Measurements from ENCODE around the gene SEZ6. TPM values are rescaled to one million over a fixed set of nuclear protein-coding genes. Genes with fewer than 3 reads are reported as not detected.

The SEZ6 gene
- total RNA-seq, 4 donors from 2014 or later = not detected

DNA sequence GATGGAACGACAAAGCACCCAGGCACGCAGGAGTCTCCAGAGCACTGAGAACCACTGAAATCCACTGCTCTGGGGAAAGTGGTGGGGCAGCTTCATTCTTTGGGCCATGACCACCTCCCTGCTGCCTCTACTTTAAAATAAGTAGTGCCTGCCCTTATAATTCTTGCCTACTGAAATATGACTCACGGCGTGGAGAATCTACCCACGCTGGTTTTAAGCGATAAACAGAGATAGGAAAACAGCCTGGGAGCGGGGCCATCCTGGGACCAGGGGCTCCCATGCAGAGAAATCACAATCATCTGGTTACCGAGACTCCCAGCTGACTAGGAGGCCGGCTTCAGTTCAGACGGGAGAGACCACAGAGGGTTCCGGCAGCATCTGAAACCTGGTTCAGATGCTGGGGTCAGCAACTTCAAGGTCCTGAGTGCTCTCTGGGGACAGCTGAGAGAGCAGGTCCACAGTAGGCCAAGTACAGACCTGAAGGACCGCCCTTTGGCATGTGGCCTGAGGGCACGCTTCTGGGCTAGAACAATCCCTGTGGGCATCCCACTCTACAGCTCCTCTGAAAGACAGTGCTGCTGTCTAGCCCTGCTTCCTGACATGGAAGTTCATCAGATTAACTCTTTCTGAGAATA, 94.3 kb downstream of the SEZ6 start:
- H3K36me3 ChIP-seq = peaks cover 91% of the 10 kb centered on the region
- H3K4me3 ChIP-seq = no peak overlapping the region
- TF ChIP-seq EP300 (IDR thresholded peaks at IDR 0.05) = no peak
- TF ChIP-seq POLR2A (IDR thresholded peaks at IDR 0.05) = no peak
- TF ChIP-seq, protein P1, sequence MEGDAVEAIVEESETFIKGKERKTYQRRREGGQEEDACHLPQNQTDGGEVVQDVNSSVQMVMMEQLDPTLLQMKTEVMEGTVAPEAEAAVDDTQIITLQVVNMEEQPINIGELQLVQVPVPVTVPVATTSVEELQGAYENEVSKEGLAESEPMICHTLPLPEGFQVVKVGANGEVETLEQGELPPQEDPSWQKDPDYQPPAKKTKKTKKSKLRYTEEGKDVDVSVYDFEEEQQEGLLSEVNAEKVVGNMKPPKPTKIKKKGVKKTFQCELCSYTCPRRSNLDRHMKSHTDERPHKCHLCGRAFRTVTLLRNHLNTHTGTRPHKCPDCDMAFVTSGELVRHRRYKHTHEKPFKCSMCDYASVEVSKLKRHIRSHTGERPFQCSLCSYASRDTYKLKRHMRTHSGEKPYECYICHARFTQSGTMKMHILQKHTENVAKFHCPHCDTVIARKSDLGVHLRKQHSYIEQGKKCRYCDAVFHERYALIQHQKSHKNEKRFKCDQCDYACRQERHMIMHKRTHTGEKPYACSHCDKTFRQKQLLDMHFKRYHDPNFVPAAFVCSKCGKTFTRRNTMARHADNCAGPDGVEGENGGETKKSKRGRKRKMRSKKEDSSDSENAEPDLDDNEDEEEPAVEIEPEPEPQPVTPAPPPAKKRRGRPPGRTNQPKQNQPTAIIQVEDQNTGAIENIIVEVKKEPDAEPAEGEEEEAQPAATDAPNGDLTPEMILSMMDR (IDR thresholded peaks at IDR 0.05) = no peak
- TF ChIP-seq POLR2AphosphoS5 (IDR thresholded peaks at IDR 0.05) = no peak

DNA sequence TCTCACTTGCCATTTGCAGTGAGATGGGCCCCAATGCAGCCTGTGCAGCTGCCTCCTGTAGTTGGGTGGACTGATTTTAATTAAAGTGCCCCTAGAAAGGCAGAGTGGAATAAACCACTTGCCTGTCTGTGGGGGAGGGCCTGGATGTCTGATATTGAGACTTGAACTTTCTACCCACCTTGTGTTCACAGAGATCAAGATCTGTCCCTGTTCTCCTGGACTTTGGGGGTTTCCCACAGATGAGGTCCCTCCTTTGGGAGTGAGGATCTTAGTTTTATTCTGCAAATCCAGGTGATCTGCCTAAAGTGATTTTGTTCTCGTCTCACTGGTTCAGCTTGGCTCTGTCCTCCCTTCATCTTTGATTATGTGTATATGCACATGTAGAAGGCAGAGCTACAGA, 95.3 kb downstream of the SEZ6 start:
- H3K27me3 ChIP-seq = no peaks in the 10 kb centered on the region
- no peak overlapping the region for H3K4me3 ChIP-seq
- DNase-seq (ENCODE audit: low spot score in 2 of 2) = no peak
- H3K36me3 ChIP-seq = peaks cover 93% of the 10 kb centered on the region
- no peaks in the 10 kb centered on the region for H3K9me3 ChIP-seq
- peaks cover 26% of the 10 kb centered on the region for H3K4me1 ChIP-seq
- H3K27ac ChIP-seq = no peak overlapping the region
- 81% methylated on average over 1 of the region's 1 CpG for WGBS
- TF ChIP-seq POLR2A (IDR thresholded peaks at IDR 0.05) (no peak), POLR2AphosphoS5 (IDR thresholded peaks at IDR 0.05) (no peak), EP300 (IDR thresholded peaks at IDR 0.05) (no peak)
- TF ChIP-seq, protein P1 (IDR thresholded peaks at IDR 0.05) = no peak

More for the DNA sequence above, 94.3 kb downstream of the SEZ6 start:
- no peaks in the 10 kb centered on the region for H3K9me3 ChIP-seq
- peaks cover 26% of the 10 kb centered on the region for H3K4me1 ChIP-seq
- H3K27ac ChIP-seq = no peak overlapping the region
- 94% methylated on average over 9 of the region's 13 CpGs for WGBS
- no peaks in the 10 kb centered on the region for H3K27me3 ChIP-seq
- DNase-seq (ENCODE audit: low spot score in 2 of 2) = no peak

DNA sequence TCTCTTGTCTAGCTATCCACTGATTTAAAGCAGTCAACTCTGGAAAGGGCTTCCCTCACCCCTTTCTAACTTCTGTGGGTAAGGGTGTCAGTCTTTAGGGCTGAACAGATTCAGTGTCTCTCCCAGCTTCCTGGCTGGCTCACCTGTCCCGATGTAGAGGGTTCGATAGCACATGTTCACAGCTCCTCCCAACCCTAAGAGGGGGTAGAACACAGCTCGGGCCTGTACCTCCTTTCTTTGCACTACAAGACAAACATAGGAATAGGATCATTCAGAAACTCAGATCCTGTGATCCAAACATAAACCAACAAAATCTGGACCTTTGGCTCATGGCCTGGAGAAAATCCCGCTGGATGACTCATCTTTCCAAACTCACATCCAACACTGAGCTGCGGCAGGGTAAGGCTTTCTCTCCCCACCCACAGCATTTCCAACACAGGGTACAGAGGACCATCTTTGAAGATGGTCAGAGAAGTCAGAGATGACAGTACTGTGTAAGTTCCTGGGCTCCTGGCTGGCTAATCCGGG, 97.1 kb downstream of the SEZ6 start:
- Histone ChIP-seq H3K27me3 (no peaks in the 10 kb centered on the region), H3K36me3 (peaks cover 76% of the 10 kb centered on the region), H3K27ac (peak overlapping the region; percentile 72), H3K4me3 (no peak overlapping the region), H3K4me1 (peaks cover 35% of the 10 kb centered on the region), H3K9me3 (no peaks in the 10 kb centered on the region)
- no peak for TF ChIP-seq POLR2A (IDR thresholded peaks at IDR 0.05)
- TF ChIP-seq POLR2AphosphoS5 (IDR thresholded peaks at IDR 0.05) = no peak
- TF ChIP-seq, protein P1 (IDR thresholded peaks at IDR 0.05) = no peak
- no peak for TF ChIP-seq EP300 (IDR thresholded peaks at IDR 0.05)
- no peak for DNase-seq (ENCODE audit: low spot score in 2 of 2)
- 21% methylated on average over 6 of the region's 6 CpGs for WGBS

DNA sequence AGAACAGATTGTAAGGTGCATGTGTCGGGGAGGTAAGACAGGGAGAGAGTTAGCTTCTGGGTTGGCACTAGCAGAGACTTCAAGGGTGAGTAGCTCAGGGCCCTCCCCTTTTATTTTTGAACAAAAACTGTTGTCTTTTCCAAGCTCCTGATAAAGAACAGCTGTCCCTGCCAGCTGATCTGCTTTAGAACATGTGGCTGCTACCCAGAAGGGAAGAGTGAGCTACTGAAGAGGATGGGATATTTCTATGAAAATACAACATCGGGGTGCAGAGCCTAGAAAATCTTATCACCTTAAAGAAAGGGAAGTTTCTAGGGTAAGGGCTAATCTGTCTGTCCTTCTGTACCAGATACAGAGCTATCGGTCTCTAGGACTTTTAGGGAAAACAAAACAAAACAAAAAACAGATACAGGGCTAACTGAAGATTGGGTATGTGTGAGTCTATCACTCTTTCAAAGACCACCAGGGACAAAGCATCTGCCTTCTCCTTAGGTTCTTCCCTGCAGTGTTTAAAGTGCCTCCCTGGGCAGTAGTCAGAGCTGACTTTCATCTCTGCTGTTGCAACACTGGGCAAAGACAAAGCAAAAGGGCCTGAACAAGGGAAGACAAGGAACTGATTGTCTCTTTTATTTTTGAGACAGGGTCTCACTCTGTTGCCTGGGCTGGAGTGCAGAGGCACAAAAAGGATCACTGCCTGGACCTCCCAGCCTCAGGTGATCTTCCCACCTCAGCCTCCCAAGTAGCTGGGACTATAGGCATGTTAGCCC, 97.9 kb downstream of the SEZ6 start:
- peaks cover 68% of the 10 kb centered on the region for H3K36me3 ChIP-seq
- H3K4me1 ChIP-seq = peaks cover 42% of the 10 kb centered on the region
- no peak for DNase-seq (ENCODE audit: low spot score in 2 of 2)
- peak overlapping the region; percentile 72 for H3K27ac ChIP-seq
- H3K27me3 ChIP-seq = no peaks in the 10 kb centered on the region
- TF ChIP-seq, protein P1 (IDR thresholded peaks at IDR 0.05) = no peak
- TF ChIP-seq EP300 (IDR thresholded peaks at IDR 0.05) (no peak), POLR2AphosphoS5 (IDR thresholded peaks at IDR 0.05) (no peak), POLR2A (IDR thresholded peaks at IDR 0.05) (no peak)
- WGBS = 71% methylated on average over 3 of the region's 3 CpGs
- H3K4me3 ChIP-seq = no peak overlapping the region
- H3K9me3 ChIP-seq = no peaks in the 10 kb centered on the region
